Astrocyte of the spinal cord (primary cell): ENCODE results near the gene HMGCS2.

Experiments
- DNase-seq: peaks from one replicate; pipeline ENCODE4 v3.0.0; 2011; ENCODE audit warnings: low read depth, low spot score
- H3K4me3 ChIP-seq: 2 replicates; pipeline ENCODE4 v1.5.1; 2011; ENCODE audit warnings: low read depth, mild to moderate bottlenecking, low read length, moderate library complexity
- CTCF ChIP-seq: IDR thresholded peaks from 2 replicates; pipeline ENCODE4 v1.5.1; 2012; ENCODE audit warnings: low read depth, mild to moderate bottlenecking, low read length, inconsistent platforms
- in situ Hi-C: cut with HindIII; loops from 2 replicates; pipeline ENCODE4 v1.10.0; 2017; ENCODE audit warnings: low sequenced_read_pairs

HMGCS2 gene

GRCh38 chr1:119811985-119812557 is 43.4 kb upstream of the HMGCS2 start:
- DNase-seq = no peak
- no peak for TF ChIP-seq CTCF
- in situ Hi-C loops = no loop called here
- H3K4me3 ChIP-seq = no peak overlapping the region

GRCh38 chr1:119811387-119811786 is 42.7 kb upstream of the HMGCS2 start, which contains the start of gene REG4:
Gene REG4 (minus strand): TSS chr1:119811460. CDS start chr1:119808769, 2,691 bp downstream.
- no peak for TF ChIP-seq CTCF
- no peak within 1 kb of the TSS for H3K4me3 ChIP-seq
- no peak for DNase-seq
- in situ Hi-C loops = no loop called here

GRCh38 chr1:119808972-119809550 is 40.4 kb upstream of the HMGCS2 start:
- in situ Hi-C loops = no loop called here
- H3K4me3 ChIP-seq = no peak overlapping the region
- peak; percentile 93 for TF ChIP-seq CTCF
- DNase-seq = peak; percentile 72

GRCh38 chr1:119808491-119808890 is 39.8 kb upstream of the HMGCS2 start:
- no peak overlapping the region for H3K4me3 ChIP-seq
- no peak for TF ChIP-seq CTCF
- peak; percentile 14 for DNase-seq
- in situ Hi-C loops = no loop called here

- no peak for TF ChIP-seq CTCF
- no peak for DNase-seq
- H3K4me3 ChIP-seq = no peak overlapping the region
- in situ Hi-C loops = no loop called here
Observed at GRCh38 chr1:119806489-119806888, 37.8 kb upstream of the HMGCS2 start.

GRCh38 chr1:119805746-119806145 is 37.0 kb upstream of the HMGCS2 start:
- in situ Hi-C loops = no loop called here
- no peak for DNase-seq
- no peak overlapping the region for H3K4me3 ChIP-seq
- no peak for TF ChIP-seq CTCF
